ENCODE data around the gene SMIM28.

Gene SMIM28

DNA sequence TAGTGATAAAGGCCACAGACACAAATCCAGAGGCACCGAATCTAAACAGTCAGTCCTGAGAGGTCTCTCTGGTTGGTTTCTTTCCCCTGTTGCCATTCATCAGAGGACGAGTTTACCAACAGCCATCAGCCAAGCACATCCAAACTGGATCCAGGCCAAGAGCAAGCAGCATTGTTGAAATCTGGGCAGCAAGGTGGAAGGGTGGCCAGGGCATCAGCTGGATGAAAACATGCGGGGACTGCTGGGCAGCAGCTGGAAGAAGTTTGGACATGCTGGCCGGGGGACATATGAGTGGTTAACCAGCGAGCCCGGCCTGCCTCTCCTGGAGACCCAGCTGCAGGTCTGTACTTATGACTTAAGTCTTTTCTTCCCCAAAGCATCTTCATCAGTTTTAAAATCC is at the start of gene SMIM28:
TSS of gene SMIM28 (plus strand) at position 62 of the 400 bp plus-strand sequence. CDS start at position 230, 168 bp downstream.
- no peak for TF ChIP-seq ZNF274 (IDR thresholded peaks at IDR 0.05; ENCODE audit: low read depth, low read length)
- H3K4me3 ChIP-seq (ENCODE audit: low read length), result no peak within 1 kb of the TSS

DNA sequence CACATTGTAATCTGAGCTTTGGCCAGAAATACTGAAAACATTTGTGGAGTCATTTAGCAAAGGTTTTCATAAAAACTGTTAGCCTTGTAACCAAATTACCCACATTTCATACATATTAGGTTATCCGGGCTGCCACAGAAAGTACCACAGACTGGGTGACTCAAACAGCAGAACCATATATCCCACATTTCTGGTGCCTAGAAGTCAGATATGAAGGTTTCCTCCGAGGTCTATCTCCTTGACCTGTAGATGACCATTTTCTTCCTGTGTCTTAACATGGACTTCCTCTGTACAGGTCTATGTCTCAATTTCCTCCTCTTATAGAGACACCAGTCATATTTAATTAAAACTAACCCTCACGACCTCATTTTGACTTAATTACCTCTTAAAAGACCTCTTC is 49.5 kb upstream of the SMIM28 start:
- no peak for TF ChIP-seq ZNF274 (IDR thresholded peaks at IDR 0.05; ENCODE audit: low read depth, low read length)
- H3K4me3 ChIP-seq (ENCODE audit: low read length), result no peak overlapping the region

DNA sequence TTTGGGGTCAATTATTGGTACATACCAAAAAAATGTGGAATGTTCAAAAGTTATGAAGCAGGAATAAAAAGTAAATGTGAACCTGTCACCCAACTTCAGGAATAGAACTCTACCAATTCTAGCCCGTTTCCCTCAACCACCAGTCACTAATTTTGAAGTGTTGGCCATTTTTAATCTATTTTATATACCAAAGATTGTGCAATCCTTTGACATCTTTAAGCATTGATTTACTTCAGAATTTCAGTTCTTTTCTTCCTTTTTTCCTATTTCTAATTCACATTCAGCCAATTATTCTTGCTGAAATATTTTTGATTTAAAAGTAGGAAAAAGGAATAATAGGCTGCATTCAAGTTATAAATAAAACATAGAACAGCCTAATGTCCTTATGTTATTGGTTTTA is 46.9 kb upstream of the SMIM28 start:
- no peak overlapping the region for H3K4me3 ChIP-seq (ENCODE audit: low read length)
- no peak for TF ChIP-seq ZNF274 (IDR thresholded peaks at IDR 0.05; ENCODE audit: low read depth, low read length)

DNA sequence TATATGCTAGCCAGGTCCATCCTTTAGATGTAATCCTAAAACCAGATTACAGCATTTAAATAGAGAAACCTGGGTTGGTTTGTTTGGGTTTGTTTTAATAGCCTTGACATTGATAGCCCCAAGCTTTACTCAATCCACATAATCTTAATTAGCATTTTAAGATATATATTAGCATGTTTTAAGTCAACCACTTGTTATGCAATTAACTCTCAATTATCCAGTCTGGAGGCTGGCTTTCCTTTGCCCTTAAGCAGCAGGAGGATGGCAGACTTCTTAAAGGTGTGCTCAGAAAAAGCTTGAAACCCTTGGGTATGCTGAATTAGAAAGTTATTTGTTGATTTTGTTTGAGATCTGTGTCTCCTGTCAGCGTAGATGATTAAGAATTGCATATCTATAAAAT is 46.3 kb upstream of the SMIM28 start:
- TF ChIP-seq ZNF274 (IDR thresholded peaks at IDR 0.05; ENCODE audit: low read depth, low read length), result no peak
- no peak overlapping the region for H3K4me3 ChIP-seq (ENCODE audit: low read length)

GRCh38 chr6:138331984-138332383 is 45.7 kb upstream of the SMIM28 start:
- H3K4me3 ChIP-seq (ENCODE audit: low read length), result no peak overlapping the region
- no peak for TF ChIP-seq ZNF274 (IDR thresholded peaks at IDR 0.05; ENCODE audit: low read depth, low read length)

- no peak overlapping the region for H3K4me3 ChIP-seq (ENCODE audit: low read length)
- no peak for TF ChIP-seq ZNF274 (IDR thresholded peaks at IDR 0.05; ENCODE audit: low read depth, low read length)
Measured at GRCh38 chr6:138334000-138334399, 43.7 kb upstream of the SMIM28 start.

DNA sequence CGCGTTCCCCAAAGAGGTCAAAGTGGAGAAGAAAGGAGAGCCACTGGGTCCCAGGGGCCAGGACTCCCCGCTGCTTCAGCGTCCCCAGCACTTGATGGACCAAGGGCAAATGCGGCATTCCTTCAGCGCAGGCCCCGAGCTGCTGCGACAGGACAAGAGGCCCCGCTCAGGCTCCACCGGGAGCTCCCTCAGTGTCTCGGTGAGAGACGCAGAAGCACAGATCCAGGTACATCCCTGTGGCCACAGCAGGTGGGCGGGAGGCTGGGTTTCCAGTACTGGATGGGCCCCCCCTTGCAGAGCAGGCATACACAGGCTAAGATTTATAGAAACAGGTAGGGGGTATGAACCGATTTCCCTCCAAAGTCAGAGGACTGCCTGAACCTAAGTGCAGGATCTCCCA is 42.7 kb upstream of the SMIM28 start:
- no peak for TF ChIP-seq ZNF274 (IDR thresholded peaks at IDR 0.05; ENCODE audit: low read depth, low read length)

DNA sequence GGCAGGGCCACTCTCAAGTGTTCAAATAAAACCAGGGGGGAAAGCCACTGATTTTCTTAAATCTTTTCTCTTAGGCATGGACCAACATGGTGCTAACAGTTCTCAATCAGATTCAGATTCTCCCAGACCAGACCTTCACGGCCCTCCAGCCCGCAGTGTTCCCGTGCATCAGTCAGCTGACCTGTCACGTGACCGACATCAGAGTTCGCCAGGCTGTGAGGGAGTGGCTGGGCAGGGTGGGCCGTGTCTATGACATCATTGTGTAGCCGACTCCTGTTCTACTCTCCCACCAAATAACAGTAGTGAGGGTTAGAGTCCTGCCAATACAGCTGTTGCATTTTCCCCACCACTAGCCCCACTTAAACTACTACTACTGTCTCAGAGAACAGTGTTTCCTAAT is 41.5 kb upstream of the SMIM28 start:
- H3K4me3 ChIP-seq (ENCODE audit: low read length), result no peak overlapping the region
- TF ChIP-seq ZNF274 (IDR thresholded peaks at IDR 0.05; ENCODE audit: low read depth, low read length), result no peak

More for the DNA sequence above, 42.7 kb upstream of the SMIM28 start:
- no peak overlapping the region for H3K4me3 ChIP-seq (ENCODE audit: low read length)

DNA sequence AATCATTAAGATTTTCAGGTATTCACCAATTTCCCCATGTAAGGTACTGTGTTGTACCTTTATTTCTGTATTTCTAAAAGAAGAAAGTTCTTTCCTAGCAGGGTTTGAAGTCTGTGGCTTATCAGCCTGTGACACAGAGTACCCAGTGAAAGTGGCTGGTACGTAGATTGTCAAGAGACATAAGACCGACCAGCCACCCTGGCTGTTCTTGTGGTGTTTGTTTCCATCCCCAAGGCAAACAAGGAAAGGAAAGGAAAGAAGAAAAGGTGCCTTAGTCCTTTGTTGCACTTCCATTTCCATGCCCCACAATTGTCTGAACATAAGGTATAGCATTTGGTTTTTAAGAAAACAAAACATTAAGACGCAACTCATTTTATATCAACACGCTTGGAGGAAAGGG is 40.6 kb upstream of the SMIM28 start:
- no peak for TF ChIP-seq ZNF274 (IDR thresholded peaks at IDR 0.05; ENCODE audit: low read depth, low read length)
- no peak overlapping the region for H3K4me3 ChIP-seq (ENCODE audit: low read length)

GRCh38 chr6:138339024-138339423 is 38.7 kb upstream of the SMIM28 start:
- H3K4me3 ChIP-seq (ENCODE audit: low read length), result no peak overlapping the region
- TF ChIP-seq ZNF274 (IDR thresholded peaks at IDR 0.05; ENCODE audit: low read depth, low read length), result no peak

GRCh38 chr6:138341176-138341575 is 36.5 kb upstream of the SMIM28 start:
- H3K4me3 ChIP-seq (ENCODE audit: low read length), result no peak overlapping the region
- TF ChIP-seq ZNF274 (IDR thresholded peaks at IDR 0.05; ENCODE audit: low read depth, low read length), result no peak

DNA sequence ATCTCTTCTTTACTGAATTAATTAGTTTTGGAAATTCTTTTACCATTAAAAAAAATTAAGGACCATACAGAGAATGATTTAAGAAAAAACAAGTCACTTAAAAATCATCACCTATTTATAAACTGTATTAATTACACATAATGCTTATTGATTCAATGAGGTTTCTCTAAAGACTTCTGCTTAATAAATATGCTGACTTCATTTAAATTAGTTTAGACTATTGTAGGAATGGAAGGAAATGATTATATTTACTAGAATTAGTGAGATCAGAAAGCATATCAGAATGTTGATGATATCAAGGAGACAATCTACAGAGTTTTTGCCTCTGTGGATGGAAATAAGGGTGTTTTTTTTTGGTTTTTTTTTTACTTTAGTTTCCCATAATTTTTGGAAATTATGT is 34.6 kb upstream of the SMIM28 start:
- TF ChIP-seq ZNF274 (IDR thresholded peaks at IDR 0.05; ENCODE audit: low read depth, low read length), result no peak
- H3K4me3 ChIP-seq (ENCODE audit: low read length), result no peak overlapping the region

- H3K4me3 ChIP-seq (ENCODE audit: low read length), result no peak overlapping the region
- TF ChIP-seq ZNF274 (IDR thresholded peaks at IDR 0.05; ENCODE audit: low read depth, low read length), result no peak
Measured at GRCh38 chr6:138345565-138346285, 32.0 kb upstream of the SMIM28 start.

DNA sequence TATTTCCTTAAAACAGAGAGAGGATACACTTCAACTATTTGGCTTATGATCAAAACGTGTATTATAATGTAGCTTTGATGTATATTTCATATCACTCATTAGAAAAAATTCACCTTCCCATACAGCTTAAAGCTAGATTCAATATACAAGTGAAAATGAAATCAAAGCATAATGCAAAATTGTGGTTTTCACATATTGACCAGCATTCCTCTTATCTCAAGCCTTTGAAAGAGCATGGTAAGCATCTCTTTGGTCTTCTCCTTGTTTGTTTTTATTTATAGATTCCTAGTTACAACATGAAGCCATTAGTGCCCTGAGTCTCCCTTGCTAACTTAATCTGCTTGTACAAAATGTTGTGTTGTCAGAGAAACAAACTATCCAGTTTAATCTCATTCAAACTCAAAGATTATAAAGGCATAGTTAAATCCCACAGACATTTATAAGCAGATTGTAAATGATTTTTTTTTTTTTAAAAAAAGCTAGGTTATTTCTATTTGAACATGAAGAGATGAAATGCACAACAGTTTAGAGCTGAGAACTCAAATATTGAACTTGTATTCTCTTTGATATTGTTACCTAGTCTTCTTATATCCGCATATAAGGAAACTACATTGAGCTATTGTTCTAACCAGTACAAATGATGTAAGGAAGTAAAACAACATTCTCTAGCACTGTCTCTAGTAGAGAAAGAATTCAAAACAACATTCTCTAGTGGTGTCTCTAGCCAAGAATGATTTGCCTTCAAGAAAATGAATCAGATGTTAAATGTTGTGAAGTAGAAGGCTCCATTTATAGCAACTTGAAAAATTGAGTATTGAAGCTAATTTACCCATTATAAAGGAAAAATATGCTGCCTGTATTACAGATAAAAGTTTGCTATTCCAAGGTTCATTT is 31.2 kb upstream of the SMIM28 start:
- no peak overlapping the region for H3K4me3 ChIP-seq (ENCODE audit: low read length)
- no peak for TF ChIP-seq ZNF274 (IDR thresholded peaks at IDR 0.05; ENCODE audit: low read depth, low read length)

- TF ChIP-seq ZNF274 (IDR thresholded peaks at IDR 0.05; ENCODE audit: low read depth, low read length), result no peak
- no peak overlapping the region for H3K4me3 ChIP-seq (ENCODE audit: low read length)
Measured at GRCh38 chr6:138347864-138348263, 29.8 kb upstream of the SMIM28 start.
